Measurements from ENCODE around the gene CMKLR1.

Gene CMKLR1

DNA sequence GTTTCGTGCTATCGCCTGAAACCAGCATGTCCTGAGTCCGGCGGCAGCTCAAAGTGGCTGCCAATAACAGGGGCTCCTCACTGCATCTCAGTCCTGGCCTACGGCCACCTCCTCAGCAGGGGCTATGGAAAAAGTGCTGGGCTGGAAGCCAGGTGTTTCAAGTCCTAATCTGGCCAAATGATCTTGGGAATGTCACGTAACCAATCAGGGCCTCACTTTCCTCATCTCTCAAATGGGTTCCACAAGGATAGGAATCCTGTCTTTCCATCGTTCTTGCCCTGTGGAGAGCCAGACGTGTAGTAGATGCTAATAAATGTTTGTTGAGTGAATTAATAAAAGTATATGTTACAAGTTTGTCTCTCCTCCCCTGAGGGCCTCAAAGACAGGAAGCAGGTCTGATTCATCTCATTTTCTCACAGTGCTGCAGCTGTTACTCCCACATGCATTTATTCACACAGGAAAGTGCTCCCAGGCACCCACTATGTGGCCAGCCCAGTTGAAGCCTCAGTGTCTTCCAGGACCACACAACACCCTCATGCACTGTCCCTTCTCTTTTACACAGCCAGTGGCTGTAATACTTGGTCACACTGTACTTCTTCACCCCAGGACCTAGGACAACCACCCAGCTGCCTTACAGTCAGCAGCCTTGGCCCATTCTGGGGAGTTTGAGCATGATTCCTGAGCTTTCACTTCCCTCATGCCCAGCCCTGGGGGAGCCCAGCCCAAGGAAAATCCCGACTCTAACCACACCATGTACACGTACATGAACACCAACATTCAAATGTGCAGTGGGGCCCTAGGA lies 5.0 kb downstream of the CMKLR1 start:
- DNase-seq: no peak

DNA sequence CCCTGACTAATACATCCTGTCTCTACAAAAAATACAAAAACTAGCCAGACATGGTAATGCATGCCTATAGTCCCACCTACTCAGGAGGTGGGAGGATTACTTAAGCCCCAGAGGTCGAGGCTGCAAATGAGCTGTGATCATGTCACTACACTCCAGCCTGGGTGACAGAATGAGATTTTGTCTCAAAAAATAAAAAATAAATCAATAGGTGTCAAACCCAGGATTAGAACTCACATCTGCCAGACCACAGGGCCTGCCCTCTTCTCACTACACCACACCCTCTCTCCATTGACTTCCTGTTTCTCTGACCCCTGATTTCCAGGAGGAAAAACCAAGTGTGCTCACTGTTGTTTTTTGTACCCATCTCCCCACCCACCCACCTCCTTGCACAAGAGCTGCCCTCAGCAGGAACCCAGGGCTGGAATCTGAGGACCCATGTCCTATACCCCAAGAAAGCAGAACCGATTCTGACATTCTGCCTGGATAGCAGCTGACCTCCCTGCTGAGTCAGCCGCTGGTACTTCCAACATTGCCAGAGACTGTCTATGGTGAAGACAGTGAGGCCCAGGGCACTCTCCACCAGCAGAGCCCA lies 6.2 kb downstream of the CMKLR1 start:
- no peak for DNase-seq

DNA sequence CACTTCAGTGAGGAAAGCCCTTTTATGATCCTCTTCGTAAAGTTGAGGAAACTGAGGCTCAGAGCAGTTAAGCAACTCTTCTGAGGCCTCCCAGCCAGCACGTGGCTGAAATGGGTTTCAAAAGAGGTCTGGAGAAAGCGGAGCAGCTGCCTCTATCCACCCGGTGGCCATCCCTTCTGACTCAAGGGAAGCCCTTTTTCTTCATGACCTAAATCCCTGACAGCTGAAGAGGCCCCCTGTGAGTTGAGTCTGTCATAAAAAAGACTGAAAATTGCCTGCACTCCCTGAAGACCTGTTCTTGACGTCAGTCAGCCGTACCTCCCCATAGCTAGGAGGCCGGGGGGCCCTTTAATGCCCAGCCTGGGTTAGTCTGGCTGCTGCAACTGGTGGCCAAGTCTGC lies 10.7 kb downstream of the CMKLR1 start:
- no peak for DNase-seq

DNA sequence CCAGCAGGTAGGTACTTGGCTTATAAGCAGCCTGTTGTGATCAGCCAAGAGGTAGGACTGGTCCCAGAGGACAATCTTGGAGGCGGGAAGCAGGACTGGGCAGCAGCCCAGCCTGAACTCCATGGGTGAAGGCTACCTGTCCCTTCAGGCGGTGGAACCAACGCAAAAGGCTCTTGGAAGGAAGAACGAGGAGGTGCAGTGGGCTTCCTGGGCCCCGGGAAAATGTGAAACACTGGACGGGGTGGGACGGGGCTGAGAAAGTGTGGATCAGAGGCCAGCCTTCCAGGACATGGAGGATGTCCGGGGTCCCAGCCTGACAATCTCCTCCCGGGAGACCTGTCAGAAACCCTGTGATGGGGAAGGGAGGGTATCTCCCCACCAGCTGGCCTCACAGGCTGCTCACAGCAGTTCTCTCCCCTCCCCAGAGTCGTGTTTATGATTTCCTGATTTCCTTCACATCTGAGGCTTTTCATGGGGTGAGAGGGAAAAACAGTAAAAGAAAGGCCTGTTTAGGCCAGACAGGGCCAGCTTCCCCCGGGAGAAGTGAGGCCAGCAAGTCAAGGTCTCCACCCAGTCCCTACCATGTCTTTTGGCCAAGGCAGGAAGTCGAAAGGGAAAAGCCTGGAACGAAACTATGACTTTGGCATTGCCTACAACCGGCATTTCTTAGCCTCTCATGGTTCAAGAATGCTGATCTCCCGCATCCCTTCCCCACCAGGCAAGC lies 11.3 kb downstream of the CMKLR1 start:
- DNase-seq: no peak

DNA sequence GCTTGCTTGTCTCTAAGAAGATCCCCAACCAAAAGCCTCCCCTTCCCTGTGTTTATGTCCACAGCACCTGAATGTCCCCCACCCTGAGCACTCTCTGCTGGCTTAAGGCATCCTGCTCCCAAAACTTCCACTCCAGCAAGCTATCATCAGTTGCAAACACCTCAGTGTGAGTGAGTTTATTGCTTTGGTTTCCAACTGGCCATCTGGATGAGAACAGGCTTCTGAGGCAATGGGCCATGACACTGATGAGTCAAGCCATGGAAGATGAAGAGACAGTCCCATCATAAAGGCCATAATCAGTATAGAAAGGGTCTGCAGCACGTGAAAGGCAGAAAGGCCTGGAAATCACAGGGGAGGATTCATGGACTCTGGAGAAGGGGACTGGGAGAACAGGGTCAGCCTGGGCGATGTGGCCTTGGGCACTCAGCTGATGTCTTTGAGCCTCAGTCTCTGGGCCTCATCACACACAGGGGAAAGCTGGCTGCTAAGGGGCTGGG lies 12.8 kb downstream of the CMKLR1 start:
- DNase-seq: no peak

DNA sequence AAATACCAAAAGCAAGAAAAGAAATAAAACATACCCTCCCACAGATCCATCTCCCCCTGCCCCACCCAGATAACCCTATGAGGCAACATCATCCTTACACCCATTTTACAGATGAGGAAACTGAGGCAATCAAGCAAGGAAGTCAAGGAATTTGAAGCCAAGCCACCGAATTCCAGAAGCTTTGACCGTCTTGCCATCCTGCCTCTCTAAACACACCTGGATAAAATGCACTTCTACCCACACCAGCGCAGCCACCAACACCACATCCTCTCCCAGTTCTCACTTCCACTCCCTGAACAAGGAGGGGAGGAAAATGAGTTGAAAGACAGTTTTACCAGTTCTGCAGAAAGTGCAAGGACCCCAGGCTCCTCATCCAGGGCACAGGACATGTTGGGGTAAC lies 13.6 kb downstream of the CMKLR1 start:
- DNase-seq: no peak

DNA sequence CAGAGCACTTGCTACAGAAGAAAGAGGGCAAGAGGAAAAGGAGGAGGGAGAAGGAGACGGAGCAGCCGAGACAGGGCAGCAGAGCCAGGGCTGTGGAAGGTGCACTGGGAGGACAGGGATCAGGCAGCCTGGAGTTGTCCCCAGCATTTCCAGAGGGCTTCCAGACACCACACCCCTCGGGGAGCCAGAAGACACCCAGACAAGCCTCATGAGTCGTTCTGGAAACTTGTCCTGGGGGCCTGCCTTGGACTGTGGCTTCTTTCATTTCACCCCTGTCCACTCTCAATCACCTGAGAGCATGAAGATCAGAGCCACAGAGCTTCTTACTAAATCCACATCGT lies 14.1 kb downstream of the CMKLR1 start:
- no peak for DNase-seq

DNA sequence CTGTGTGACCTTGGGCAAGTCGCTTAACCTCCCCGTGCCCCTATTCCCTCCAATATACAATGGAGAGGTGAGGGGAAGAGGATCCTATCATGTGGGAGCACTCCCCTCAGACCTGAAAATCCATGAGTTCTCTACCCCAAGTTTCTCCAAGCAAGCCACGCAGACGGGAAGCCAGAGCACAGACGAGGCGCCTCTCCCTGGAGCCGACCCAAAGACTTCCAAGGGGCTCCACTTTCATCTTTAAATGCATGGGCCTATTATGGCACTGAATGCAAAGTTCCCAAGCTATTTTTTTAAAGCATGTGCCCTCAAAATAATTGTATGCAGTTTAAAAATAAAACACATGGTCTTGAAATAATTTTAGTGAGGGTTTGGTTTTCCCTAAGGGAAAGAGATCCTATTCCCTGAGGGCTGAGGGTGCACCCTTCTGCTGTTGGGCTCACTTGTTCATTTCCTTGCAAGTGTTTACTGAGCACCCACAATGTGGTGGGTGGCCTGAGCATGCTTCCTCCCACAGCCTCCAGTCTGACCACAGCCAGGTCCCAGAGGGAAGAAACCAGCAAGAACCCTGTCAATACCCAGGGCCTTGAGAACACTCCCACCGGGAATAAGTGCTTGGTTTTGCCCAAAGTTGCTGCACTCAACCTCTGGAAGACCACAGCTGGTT lies 14.6 kb downstream of the CMKLR1 start:
- DNase-seq: no peak

DNA sequence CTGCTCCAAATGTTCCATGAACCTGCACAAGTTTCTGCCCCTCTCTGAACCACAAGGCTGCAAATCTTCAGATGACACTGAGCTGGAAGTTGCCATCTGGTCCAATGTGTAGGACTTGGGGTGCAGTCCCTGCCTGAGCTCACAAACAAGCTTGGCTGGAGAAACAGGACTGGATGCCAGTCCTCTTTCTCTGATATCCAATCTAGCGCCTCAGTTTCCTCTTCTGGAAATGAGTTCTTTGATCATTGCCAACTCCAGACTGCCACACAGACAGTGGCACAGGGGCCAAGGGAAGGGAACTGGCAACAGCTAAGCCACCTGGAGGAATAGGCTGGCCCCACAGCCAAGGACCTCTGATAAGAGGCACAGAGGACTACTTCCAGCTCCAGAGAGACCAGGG lies 15.5 kb downstream of the CMKLR1 start:
- no peak for DNase-seq

DNA sequence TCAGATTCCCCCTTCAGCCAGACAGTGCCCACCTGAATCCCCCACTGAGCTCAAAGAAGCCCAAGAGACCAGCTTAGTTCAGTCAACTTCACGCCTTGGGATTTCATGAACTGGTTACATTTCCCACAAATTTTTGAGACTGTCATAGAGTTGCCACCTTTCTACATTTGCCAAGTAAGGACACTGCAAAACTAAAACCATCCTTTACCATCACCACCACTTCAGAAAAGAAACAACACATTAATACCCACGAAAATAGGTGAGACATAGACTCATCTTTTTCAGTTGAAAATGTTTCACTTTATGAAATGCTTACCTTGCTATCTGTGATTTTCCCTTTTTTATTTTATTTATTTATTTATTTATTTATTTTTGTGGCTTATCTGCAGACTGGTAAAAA lies 16.1 kb downstream of the CMKLR1 start:
- no peak for DNase-seq

DNA sequence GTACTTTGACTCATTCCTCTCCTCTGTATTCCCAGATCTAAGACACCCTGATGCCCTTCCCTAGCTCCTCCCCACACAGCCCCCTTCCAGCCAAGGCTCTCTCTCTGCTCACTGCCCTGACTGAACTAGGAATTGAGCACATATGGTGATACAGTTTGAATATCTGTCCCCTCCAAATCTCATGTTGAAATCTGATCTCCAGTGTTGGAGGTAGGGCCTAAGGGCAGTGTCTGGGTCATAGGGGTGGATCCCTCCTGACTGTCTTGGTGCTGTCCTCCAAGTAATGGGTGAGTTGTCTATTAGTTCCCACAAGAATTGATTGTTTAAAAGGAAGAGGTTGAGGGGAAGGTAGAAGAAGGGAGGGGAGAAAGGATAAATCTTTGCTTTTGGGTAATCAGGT lies 17.4 kb downstream of the CMKLR1 start:
- DNase-seq: no peak

DNA sequence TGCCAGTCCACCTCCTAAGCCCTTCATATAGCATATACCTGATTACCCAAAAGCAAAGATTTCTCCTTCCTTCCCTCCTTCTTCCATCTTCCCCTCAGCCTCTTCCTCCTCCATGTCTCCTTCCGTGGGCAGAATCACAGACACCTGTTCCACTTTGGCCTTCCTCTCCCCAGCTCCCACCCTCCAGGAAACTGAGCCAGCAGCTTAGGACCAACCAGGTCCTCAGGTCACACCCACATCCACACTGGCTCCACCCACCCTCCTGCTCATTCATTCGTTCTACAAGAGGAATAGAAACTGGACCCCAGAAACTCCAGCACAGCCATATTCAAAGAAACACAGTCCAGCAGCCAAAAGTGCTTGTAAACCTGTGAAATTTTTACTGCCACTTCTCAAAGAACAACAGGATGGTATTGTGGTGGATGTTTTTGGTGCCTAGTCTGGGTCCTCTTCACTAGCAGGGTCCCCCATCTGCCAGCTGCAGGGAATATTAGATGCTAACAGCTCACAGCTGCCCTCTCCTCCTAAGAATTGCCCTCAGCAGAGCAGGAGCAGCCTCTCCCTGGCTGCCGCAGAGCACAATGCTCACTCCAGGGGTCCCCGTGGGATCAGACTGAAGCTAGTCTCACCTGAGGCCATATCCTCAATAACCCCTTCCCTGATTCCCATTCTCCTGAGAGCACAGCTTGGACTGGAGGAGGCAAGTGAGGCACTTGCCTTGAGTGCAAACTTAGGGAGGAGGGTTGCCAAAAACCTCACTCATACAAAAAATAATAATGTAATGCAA lies 18.4 kb downstream of the CMKLR1 start:
- no peak for DNase-seq

DNA sequence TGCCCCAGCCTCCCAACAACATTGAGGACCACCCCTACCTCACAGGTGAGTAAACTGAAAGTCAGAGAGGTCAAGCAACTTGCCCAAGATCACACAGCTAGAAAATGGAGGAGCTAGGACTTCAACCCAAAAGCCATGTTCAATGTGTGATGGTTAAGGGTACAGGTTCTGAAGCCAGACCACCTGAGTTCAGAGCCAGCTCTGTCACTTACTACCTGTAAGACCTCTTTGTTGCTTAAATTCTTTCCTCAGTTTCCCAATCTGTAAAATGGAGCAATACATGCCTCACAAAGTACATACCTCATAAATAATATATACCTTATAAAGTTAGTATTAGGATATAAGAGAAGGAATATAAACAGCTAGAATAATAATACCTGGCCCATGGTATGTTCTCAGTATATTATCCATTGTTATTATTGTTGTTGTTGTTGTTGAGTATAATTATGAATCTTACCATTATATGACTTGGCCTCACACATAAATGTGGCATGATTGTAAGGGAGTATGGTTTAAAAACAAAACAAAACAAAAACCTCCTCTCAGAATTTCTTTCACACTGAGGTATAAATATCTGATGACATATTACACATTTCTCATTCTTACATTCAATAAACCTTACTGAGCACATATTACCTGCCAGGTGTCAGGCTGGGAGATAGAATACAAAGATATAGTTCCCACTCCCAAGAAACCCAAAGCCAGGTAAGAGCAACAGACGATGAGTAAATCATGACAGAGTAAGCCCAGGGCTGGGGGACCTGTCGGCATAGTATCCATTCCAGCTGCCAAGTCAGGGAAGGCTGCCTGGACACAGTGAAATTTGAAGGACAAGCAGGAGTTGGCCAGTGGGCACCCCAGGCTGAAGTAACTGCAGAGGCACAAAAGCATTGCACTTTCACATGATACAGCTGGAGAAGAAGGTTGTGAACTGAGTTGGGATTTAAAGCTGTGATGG lies 19.6 kb downstream of the CMKLR1 start:
- no peak for DNase-seq

DNA sequence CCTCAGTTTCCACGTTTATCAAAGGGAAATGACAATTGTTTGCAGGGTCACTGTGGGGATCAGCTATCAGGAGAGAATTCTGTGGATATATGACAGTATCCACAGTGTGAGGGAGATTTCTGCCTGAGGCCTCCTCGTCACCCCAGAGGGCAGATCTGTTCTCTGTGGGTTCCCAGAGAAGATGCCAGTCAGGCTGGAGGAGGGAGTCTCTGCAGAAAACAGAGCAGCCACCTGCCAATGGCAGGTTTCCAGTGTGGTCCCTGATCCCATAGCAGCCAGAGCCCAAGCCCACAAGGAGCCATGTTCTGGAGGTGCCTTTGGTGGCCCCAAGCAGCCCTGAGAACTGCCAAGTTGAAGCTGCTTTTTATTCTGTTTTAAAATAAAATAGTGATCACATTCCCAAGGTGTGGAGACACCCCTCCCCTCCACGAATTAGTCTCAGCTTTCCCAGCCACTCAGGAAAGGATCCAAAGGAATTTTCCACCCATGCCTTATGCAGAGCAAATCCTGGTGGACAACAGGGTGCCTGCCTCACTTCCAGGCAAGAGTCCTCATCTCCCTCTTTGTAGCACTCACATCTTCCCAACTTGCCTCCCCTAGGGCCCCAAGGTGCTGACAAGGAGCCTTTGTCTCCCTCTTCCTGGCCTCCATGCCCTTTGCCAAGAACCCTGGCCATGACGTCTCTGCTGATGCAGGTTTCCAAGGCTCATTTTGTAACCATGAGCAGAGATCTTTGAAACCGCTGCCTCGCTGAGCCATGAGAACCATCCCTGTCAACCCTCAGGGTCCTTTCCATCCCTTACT lies 20.4 kb downstream of the CMKLR1 start:
- DNase-seq: no peak

DNA sequence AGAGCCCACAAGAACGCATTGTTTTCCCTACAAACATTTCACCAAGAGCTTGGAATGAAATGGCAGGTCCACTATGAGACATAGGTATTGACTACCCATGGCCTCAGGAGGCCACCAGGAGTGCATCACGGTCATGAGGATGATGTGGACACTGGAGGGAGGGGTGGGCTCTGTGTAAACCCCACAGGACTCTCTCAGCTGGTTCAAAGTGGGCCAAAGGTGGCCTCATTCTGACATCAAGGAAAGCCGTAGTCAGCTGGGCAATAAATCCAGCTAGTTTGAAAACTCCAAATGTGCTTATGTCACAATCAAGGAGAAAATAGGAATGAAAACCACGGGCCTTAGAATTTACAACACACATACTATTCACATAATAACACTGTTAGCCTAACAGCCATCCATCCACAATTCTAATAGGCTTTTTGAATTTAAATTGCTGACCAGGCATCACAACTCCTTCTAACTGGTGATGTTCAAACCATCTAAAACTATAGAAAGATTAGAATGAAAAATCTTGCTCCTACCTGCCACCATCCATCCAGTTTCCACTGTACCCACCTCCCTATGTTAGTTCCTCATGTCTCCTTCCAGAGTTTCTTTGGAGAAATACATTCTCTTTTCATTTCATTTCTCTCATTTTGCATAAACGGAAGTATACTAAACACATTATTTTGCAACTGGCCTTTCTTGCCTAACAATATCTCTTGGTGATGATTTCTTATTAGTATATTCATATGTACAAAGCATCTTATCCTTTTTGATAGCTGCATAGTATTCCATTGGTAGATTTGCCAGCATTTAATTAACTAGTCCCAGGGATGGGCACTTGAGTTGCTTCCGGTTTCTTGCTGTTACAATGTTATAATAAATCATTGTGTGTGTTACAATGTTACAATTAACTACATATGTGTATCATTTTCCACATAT lies 21.5 kb downstream of the CMKLR1 start:
- no peak for DNase-seq

DNA sequence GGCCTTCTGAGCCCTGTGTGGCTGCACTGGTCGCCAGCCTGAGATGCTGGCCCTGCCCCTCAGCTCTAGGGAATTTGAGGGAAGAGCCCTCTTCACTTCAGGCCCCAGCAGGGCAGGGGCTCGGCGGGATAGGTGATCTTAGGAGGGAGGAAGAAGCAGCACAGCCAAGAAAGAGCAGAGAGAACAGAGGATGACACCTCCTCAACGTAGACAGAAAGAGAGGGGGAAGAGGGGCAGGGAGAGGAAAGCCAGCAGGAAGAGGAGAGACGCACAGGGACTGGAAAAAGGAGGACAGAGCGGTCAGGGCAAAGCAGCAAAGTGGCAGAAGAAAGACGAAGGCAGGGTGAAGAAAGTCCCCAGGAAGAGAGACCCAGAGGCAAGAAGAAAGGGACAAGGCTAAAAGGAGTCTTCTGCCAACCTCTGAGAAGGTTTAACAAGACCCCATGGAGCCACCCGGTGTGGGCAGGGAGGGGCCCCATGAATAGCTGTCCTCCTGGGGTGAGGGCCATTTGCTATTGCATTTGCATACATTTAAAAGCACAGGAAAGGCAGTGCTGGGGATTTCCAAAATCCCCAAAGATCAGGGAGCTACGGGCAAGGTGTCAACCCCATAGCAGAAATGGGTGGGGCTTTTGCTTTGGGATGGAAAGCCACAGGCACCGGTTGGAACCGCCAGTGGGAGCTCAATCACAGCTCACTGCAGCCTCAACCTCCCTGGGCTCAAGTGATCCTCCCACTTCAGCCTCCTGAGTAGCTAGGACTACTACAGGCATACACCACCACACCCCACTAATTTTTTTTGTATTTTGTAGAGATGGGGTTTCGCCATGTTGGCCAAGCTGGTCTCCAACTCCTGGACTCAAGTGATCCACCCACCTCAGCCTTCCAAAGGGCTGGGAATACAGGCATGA lies 22.7 kb downstream of the CMKLR1 start:
- DNase-seq: no peak

DNA sequence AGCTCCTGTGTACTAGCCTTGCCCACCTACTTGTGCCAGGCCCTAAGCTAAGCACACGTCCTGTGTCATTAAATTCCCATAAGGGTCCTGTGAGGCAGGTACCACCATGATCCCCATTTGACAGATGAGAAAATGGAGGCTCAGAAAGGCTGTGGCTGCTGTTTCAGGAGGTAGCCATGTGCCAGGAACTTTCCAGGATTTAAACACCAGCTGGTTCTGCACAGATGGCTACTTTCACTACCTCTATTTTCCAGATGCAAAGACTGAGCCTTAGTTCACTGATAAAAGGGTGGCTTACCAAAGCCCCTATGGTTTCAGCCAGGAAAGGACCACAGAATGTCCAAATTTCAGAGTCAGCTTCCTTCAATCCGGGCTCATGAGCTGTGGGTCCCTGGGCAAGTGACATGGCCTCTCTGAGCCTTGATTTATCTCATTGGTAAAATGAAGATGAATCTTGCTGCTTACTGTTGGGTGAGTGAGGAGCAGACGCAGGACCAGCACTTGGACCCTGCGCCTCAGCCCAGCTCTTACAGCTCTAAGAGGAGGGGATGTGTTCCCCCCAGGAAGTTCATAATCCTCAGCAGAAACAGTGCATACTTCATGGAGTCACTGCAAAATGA lies 23.5 kb downstream of the CMKLR1 start:
- DNase-seq: no peak

Data from activated CD8-positive, alpha-beta memory T cell treated with anti-CD3 and anti-CD28 coated beads for 24 hours (primary cell).